ENCODE measurements around the gene SMARCAD1.

Gene SMARCAD1

GRCh38 chr4:94244829-94245185, 37.1 kb downstream of the SMARCAD1 start:
- no peaks in the 10 kb centered on the region for H3K27me3 ChIP-seq (ENCODE audit: insufficient read depth, low read depth, severe bottlenecking)
- no peaks in the 10 kb centered on the region for H3K9me3 ChIP-seq (ENCODE audit: severe bottlenecking)
- no peak overlapping the region for H3K27ac ChIP-seq
- TF ChIP-seq CTCF (IDR thresholded peaks at IDR 0.05; ENCODE audit: low read depth, low read length) = no peak
- H3K4me3 ChIP-seq (ENCODE audit: low read depth, low read length) = no peak overlapping the region
- peaks cover 73% of the 10 kb centered on the region for H3K36me3 ChIP-seq
- DNase-seq = no peak

GRCh38 chr4:94251094-94251493, 43.4 kb downstream of the SMARCAD1 start:
- no peaks in the 10 kb centered on the region for H3K27me3 ChIP-seq (ENCODE audit: insufficient read depth, low read depth, severe bottlenecking)

GRCh38 chr4:94253036-94253435, 45.4 kb downstream of the SMARCAD1 start:
- H3K27ac ChIP-seq = no peak overlapping the region
- TF ChIP-seq CTCF (IDR thresholded peaks at IDR 0.05; ENCODE audit: low read depth, low read length) = no peak
- no peak overlapping the region for H3K4me3 ChIP-seq (ENCODE audit: low read depth, low read length)
- H3K27me3 ChIP-seq (ENCODE audit: insufficient read depth, low read depth, severe bottlenecking) = no peaks in the 10 kb centered on the region
- H3K9me3 ChIP-seq (ENCODE audit: severe bottlenecking) = no peaks in the 10 kb centered on the region
- DNase-seq = no peak
- H3K36me3 ChIP-seq = peaks cover 46% of the 10 kb centered on the region

More at GRCh38 chr4:94251094-94251493, 43.4 kb downstream of the SMARCAD1 start:
- TF ChIP-seq CTCF (IDR thresholded peaks at IDR 0.05; ENCODE audit: low read depth, low read length) = no peak
- H3K36me3 ChIP-seq = peaks cover 58% of the 10 kb centered on the region
- no peak for DNase-seq
- no peak overlapping the region for H3K27ac ChIP-seq
- no peaks in the 10 kb centered on the region for H3K9me3 ChIP-seq (ENCODE audit: severe bottlenecking)
- no peak overlapping the region for H3K4me3 ChIP-seq (ENCODE audit: low read depth, low read length)

GRCh38 chr4:94256144-94256783, 48.6 kb downstream of the SMARCAD1 start:
- no peak overlapping the region for H3K4me3 ChIP-seq (ENCODE audit: low read depth, low read length)
- no peak overlapping the region for H3K27ac ChIP-seq
- no peak for DNase-seq
- H3K36me3 ChIP-seq = peaks cover 30% of the 10 kb centered on the region
- H3K27me3 ChIP-seq (ENCODE audit: insufficient read depth, low read depth, severe bottlenecking) = no peaks in the 10 kb centered on the region
- no peak for TF ChIP-seq CTCF (IDR thresholded peaks at IDR 0.05; ENCODE audit: low read depth, low read length)
- H3K9me3 ChIP-seq (ENCODE audit: severe bottlenecking) = no peaks in the 10 kb centered on the region

GRCh38 chr4:94256828-94257227, 49.2 kb downstream of the SMARCAD1 start:
- H3K9me3 ChIP-seq (ENCODE audit: severe bottlenecking) = no peaks in the 10 kb centered on the region
- no peak for DNase-seq
- H3K27me3 ChIP-seq (ENCODE audit: insufficient read depth, low read depth, severe bottlenecking) = no peaks in the 10 kb centered on the region
- H3K27ac ChIP-seq = no peak overlapping the region
- 0 out of 2 replicates have a peak, but pooled peaks have one; percentile 8 for TF ChIP-seq CTCF (IDR thresholded peaks at IDR 0.05; ENCODE audit: low read depth, low read length)
- no peak overlapping the region for H3K4me3 ChIP-seq (ENCODE audit: low read depth, low read length)
- peaks cover 33% of the 10 kb centered on the region for H3K36me3 ChIP-seq

Measured in WERI-Rb-1 (cell line).